ENCODE measurements around the gene OPHN1. TPM values are rescaled to one million over a fixed set of nuclear protein-coding genes. Genes with fewer than 3 reads are reported as not detected.
"Not testable (repeated sequence)": the region's sequence is repeated elsewhere in the genome, so short reads cannot be mapped to it uniquely, and the experiment has no call there.

The OPHN1 gene
- total and polyA plus RNA-seq, 10 of the 15 experiments (the other 5 are each of a cell fraction or from before 2014, with no cell fraction given), result under 0.01 to 0.03 (median 0.03) TPM; not detected in 6

- RAD21 ChIA-PET (ENCODE audit: unreplicated experiment), result no interaction called here
- no peak overlapping the region for H3K9ac ChIP-seq (ENCODE audit: control insufficient read depth, insufficient read depth, low read length)
- SMC1A ChIA-PET (ENCODE audit: uncharacterized antibody, unreplicated experiment), result no interaction called here
- no TSS peak for BruUV-seq (replicated peaks)
- H3K4me2 ChIP-seq (ENCODE audit: control insufficient read depth, insufficient read depth), result no peak overlapping the region
- H3K79me2 ChIP-seq (ENCODE audit: control insufficient read depth, insufficient read depth, low read length), result no peaks in the 10 kb centered on the region
- no peak overlapping the region for H3K4me3 ChIP-seq
- no peak overlapping the region for H2AFZ ChIP-seq (ENCODE audit: control insufficient read depth, low read depth, low read length)
- H3K27ac ChIP-seq (ENCODE audit: control insufficient read depth, insufficient read depth), result no peak overlapping the region
- H4K20me1 ChIP-seq (ENCODE audit: control insufficient read depth, insufficient read depth), result no peaks in the 10 kb centered on the region
- H3K36me3 ChIP-seq (ENCODE audit: control insufficient read depth in 2 of 2, insufficient read depth in 2 of 2, low read length in 1 of 2), result no peaks in the 10 kb centered on the region
- no peak for ATAC-seq
- TF ChIP-seq NFYB (IDR thresholded peaks at IDR 0.05; ENCODE audit: insufficient read depth, low read depth, low read length), result no peak
- intact Hi-C loops (cut with micrococcal nuclease; ENCODE audit: unreplicated experiment) (no loop called here), in situ Hi-C loops (cut with MboI) (no loop called here)
- H3K27me3 ChIP-seq (replicated peaks in 1 of 2; ENCODE audit: control insufficient read depth in 2 of 2, insufficient read depth in 2 of 2, low read length in 1 of 2), result no peaks in the 10 kb centered on the region
- no peak for FAIRE-seq
- DNase-seq (ENCODE audit: low read depth, low spot score), result no peak
- H3K9me3 ChIP-seq (replicated peaks; ENCODE audit: control insufficient read depth, insufficient read depth, low read length), result no peaks in the 10 kb centered on the region
- CTCF ChIA-PET, result no interaction called here
- H3K4me1 ChIP-seq (ENCODE audit: control insufficient read depth, insufficient read depth, low read length), result no peaks in the 10 kb centered on the region
- POLR2A ChIA-PET, result no interaction called here
Measured at GRCh38 chrX:68072041-68072440, 361.3 kb downstream of the OPHN1 start.

GRCh38 chrX:68070119-68070518 is 363.2 kb downstream of the OPHN1 start:
- H3K27ac ChIP-seq (ENCODE audit: control insufficient read depth, insufficient read depth); H3K9ac ChIP-seq (ENCODE audit: control insufficient read depth, insufficient read depth, low read length); RAD21 ChIA-PET (ENCODE audit: unreplicated experiment); intact Hi-C loops (cut with micrococcal nuclease; ENCODE audit: unreplicated experiment); BruUV-seq (replicated peaks); SMC1A ChIA-PET (ENCODE audit: uncharacterized antibody, unreplicated experiment); in situ Hi-C loops (cut with MboI); DNase-seq (ENCODE audit: low read depth, low spot score); H3K4me3 ChIP-seq; POLR2A ChIA-PET; ATAC-seq; CTCF ChIA-PET; H3K4me2 ChIP-seq (ENCODE audit: control insufficient read depth, insufficient read depth); FAIRE-seq; H2AFZ ChIP-seq (ENCODE audit: control insufficient read depth, low read depth, low read length); H4K20me1 ChIP-seq (ENCODE audit: control insufficient read depth, insufficient read depth); H3K27me3 ChIP-seq (replicated peaks in 1 of 2; ENCODE audit: control insufficient read depth in 2 of 2, insufficient read depth in 2 of 2, low read length in 1 of 2); H3K36me3 ChIP-seq (ENCODE audit: control insufficient read depth in 2 of 2, insufficient read depth in 2 of 2, low read length in 1 of 2); H3K79me2 ChIP-seq (ENCODE audit: control insufficient read depth, insufficient read depth, low read length); H3K9me3 ChIP-seq (replicated peaks; ENCODE audit: control insufficient read depth, insufficient read depth, low read length); H3K4me1 ChIP-seq (ENCODE audit: control insufficient read depth, insufficient read depth, low read length): not testable (repeated sequence)
- 0% methylated on average over 2 of the region's 2 CpGs for WGBS (ENCODE audit: insufficient coverage, insufficient replicate concordance, low lambda C conversion rate, missing lambda C conversion rate)

GRCh38 chrX:68061206-68061535 is 372.1 kb downstream of the OPHN1 start:
- FAIRE-seq, result no peak
- intact Hi-C loops (cut with micrococcal nuclease; ENCODE audit: unreplicated experiment), result no loop called here
- RAD21 ChIA-PET (ENCODE audit: unreplicated experiment), result no interaction called here
- no peak for TF ChIP-seq NBN (IDR thresholded peaks at IDR 0.05)
- no peak for TF ChIP-seq SRF (IDR thresholded peaks at IDR 0.05; ENCODE audit: low read depth in 2 of 2, low read length in 2 of 2)
- no peak for TF ChIP-seq IRF5 (IDR thresholded peaks at IDR 0.05; ENCODE audit: borderline replicate concordance)
- no peak for TF ChIP-seq HSF1 (IDR thresholded peaks at IDR 0.05; ENCODE audit: low read depth, low read length)
- no peak for TF ChIP-seq NKRF (conservative IDR thresholded peaks at IDR 0.05)

More at GRCh38 chrX:68061206-68061535, 372.1 kb downstream of the OPHN1 start:
- Histone ChIP-seq H3K4me1 (ENCODE audit: control insufficient read depth, insufficient read depth, low read length) (no peaks in the 10 kb centered on the region), H3K36me3 (ENCODE audit: control insufficient read depth in 2 of 2, insufficient read depth in 2 of 2, low read length in 1 of 2) (no peaks in the 10 kb centered on the region), H3K9ac (ENCODE audit: control insufficient read depth, insufficient read depth, low read length) (no peak overlapping the region), H3K79me2 (ENCODE audit: control insufficient read depth, insufficient read depth, low read length) (no peaks in the 10 kb centered on the region), H3K4me2 (ENCODE audit: control insufficient read depth, insufficient read depth) (no peak overlapping the region), H3K9me3 (replicated peaks; ENCODE audit: control insufficient read depth, insufficient read depth, low read length) (no peaks in the 10 kb centered on the region), H3K4me3 (no peak overlapping the region), H3K27ac (ENCODE audit: control insufficient read depth, insufficient read depth) (no peak overlapping the region), H4K20me1 (ENCODE audit: control insufficient read depth, insufficient read depth) (no peaks in the 10 kb centered on the region), H2AFZ (ENCODE audit: control insufficient read depth, low read depth, low read length) (no peak overlapping the region), H3K27me3 (replicated peaks in 1 of 2; ENCODE audit: control insufficient read depth in 2 of 2, insufficient read depth in 2 of 2, low read length in 1 of 2) (no peaks in the 10 kb centered on the region)
- BruUV-seq (replicated peaks), result no TSS peak
- POLR2A ChIA-PET, result no interaction called here
- ATAC-seq, result no peak
- DNase-seq (ENCODE audit: low read depth, low spot score), result no peak
- CTCF ChIA-PET, result no interaction called here
- WGBS (ENCODE audit: insufficient coverage, insufficient replicate concordance, low lambda C conversion rate, missing lambda C conversion rate), result 20% methylated on average over 4 of the region's 4 CpGs
- SMC1A ChIA-PET (ENCODE audit: uncharacterized antibody, unreplicated experiment), result no interaction called here
- in situ Hi-C loops (cut with MboI), result no loop called here
